ENCODE results near the gene FLOT2. TPM values are rescaled to one million over a fixed set of nuclear protein-coding genes. Genes with fewer than 3 reads are reported as not detected.

Gene FLOT2
- polyA plus RNA-seq, 2 of the 4 experiments (the other 2 are of a cell fraction), result 66.4 to 78.6 TPM

- H3K4me3 ChIP-seq, result no peak overlapping the region
- no peaks in the 10 kb centered on the region for H3K9me3 ChIP-seq
- no peak overlapping the region for H3K4me2 ChIP-seq
- POLR2A ChIA-PET, result no interaction called here
- 82% methylated on average over 4 of the region's 4 CpGs for WGBS (ENCODE audit: missing lambda C conversion rate)
- no peak for DNase-seq (ENCODE audit: low read depth in 1 of 2, low spot score in 1 of 2)
- no peak for FAIRE-seq
- no peak for ATAC-seq
- TF ChIP-seq CEBPB (IDR thresholded peaks at IDR 0.05) (no peak), FOSL2 (IDR thresholded peaks at IDR 0.05) (no peak), FOSL2 (CRISPR knock-in tag; IDR thresholded peaks at IDR 0.05) (no peak), CHD4 (IDR thresholded peaks at IDR 0.05; ENCODE audit: borderline replicate concordance) (no peak), EHMT2 (IDR thresholded peaks at IDR 0.05; ENCODE audit: low read depth) (no peak), RFX5 (IDR thresholded peaks at IDR 0.05) (no peak), GATA3 (IDR thresholded peaks at IDR 0.05; ENCODE audit: borderline replicate concordance) (no peak), KDM5A (IDR thresholded peaks at IDR 0.05) (no peak), HOXB13 (CRISPR knock-in tag; IDR thresholded peaks at IDR 0.05; ENCODE audit: low read depth) (no peak), CBX2 (IDR thresholded peaks at IDR 0.05; ENCODE audit: borderline replicate concordance, low read depth) (no peak), TP53 (CRISPR knock-in tag; IDR thresholded peaks at IDR 0.05) (no peak), TFCP2L1 (CRISPR knock-in tag; IDR thresholded peaks at IDR 0.05) (no peak), BCL3 (IDR thresholded peaks at IDR 0.05) (no peak)
- TF ChIP-seq, protein P1, sequence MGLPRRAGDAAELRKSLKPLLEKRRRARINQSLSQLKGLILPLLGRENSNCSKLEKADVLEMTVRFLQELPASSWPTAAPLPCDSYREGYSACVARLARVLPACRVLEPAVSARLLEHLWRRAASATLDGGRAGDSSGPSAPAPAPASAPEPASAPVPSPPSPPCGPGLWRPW (IDR thresholded peaks at IDR 0.05), result no peak
- TF ChIP-seq, protein P2, sequence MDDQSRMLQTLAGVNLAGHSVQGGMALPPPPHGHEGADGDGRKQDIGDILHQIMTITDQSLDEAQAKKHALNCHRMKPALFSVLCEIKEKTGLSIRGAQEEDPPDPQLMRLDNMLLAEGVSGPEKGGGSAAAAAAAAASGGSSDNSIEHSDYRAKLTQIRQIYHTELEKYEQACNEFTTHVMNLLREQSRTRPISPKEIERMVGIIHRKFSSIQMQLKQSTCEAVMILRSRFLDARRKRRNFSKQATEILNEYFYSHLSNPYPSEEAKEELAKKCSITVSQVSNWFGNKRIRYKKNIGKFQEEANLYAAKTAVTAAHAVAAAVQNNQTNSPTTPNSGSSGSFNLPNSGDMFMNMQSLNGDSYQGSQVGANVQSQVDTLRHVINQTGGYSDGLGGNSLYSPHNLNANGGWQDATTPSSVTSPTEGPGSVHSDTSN (IDR thresholded peaks at IDR 0.05), result no peak
- TF ChIP-seq, protein P3, sequence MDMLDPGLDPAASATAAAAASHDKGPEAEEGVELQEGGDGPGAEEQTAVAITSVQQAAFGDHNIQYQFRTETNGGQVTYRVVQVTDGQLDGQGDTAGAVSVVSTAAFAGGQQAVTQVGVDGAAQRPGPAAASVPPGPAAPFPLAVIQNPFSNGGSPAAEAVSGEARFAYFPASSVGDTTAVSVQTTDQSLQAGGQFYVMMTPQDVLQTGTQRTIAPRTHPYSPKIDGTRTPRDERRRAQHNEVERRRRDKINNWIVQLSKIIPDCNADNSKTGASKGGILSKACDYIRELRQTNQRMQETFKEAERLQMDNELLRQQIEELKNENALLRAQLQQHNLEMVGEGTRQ (IDR thresholded peaks at IDR 0.05), result no peak
- TF ChIP-seq, protein P4, sequence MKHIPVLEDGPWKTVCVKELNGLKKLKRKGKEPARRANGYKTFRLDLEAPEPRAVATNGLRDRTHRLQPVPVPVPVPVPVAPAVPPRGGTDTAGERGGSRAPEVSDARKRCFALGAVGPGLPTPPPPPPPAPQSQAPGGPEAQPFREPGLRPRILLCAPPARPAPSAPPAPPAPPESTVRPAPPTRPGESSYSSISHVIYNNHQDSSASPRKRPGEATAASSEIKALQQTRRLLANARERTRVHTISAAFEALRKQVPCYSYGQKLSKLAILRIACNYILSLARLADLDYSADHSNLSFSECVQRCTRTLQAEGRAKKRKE (CRISPR knock-in tag; IDR thresholded peaks at IDR 0.05; ENCODE audit: low read depth), result no peak
- CTCF ChIA-PET, result interaction anchor here (0.9 to 4.3 kb wide), 5 partner anchors 9 to 219 kb away, joined by 4 to 17 read pairs (median 8); no protein-coding TSS in a partner anchor
- H3K27ac ChIP-seq, result no peak overlapping the region
- peaks cover 20% of the 10 kb centered on the region for H3K4me1 ChIP-seq
Observed at GRCh38 chr17:28946239-28946638, 48.7 kb upstream of the FLOT2 start.

- ChIA-PET CTCF (interaction anchor here (0.5 to 4.3 kb wide), 6 partner anchors 8 to 218 kb away, joined by 3 to 17 read pairs (median 4); no protein-coding TSS in a partner anchor), POLR2A (no interaction called here)
- Histone ChIP-seq H3K27ac (no peak overlapping the region), H3K9me3 (no peaks in the 10 kb centered on the region), H3K4me3 (no peak overlapping the region), H3K4me1 (peaks cover 20% of the 10 kb centered on the region), H3K4me2 (no peak overlapping the region)
- no peak for FAIRE-seq
- WGBS (ENCODE audit: missing lambda C conversion rate), result 90% methylated on average over 8 of the region's 8 CpGs
- ATAC-seq, result no peak
- DNase-seq (ENCODE audit: low read depth in 1 of 2, low spot score in 1 of 2), result no peak
- no peak for TF ChIP-seq EHMT2 (IDR thresholded peaks at IDR 0.05; ENCODE audit: low read depth)
- no peak for TF ChIP-seq FOSB (CRISPR knock-in tag; IDR thresholded peaks at IDR 0.05)
- no peak for TF ChIP-seq REST (IDR thresholded peaks at IDR 0.05)
- TF ChIP-seq NR3C1 (IDR thresholded peaks at IDR 0.05), result no peak
- TF ChIP-seq RAD21 (conservative IDR thresholded peaks at IDR 0.05 in 1 of 2, IDR thresholded peaks at IDR 0.05 in 1 of 2), result no peak
- no peak for TF ChIP-seq ZFP36 (IDR thresholded peaks at IDR 0.05; ENCODE audit: borderline replicate concordance, partially characterized antibody)
- no peak for TF ChIP-seq FOXS1 (CRISPR knock-in tag; IDR thresholded peaks at IDR 0.05)
- TF ChIP-seq RNF2 (IDR thresholded peaks at IDR 0.05; ENCODE audit: borderline replicate concordance, low read depth), result no peak
- TF ChIP-seq RFX5 (IDR thresholded peaks at IDR 0.05), result no peak
- TF ChIP-seq, protein P3 (IDR thresholded peaks at IDR 0.05), result no peak
- TF ChIP-seq KDM1A (IDR thresholded peaks at IDR 0.05; ENCODE audit: low read depth), result no peak
- TF ChIP-seq ZSCAN20 (CRISPR knock-in tag; IDR thresholded peaks at IDR 0.05), result no peak
- no peak for TF ChIP-seq CHD2 (IDR thresholded peaks at IDR 0.05; ENCODE audit: low read length, partially characterized antibody)
Observed at GRCh38 chr17:28944862-28945741, 47.6 kb upstream of the FLOT2 start.

Measured in A549 (cell line).